ENCODE measurements around the gene TXLNB. TPM values are rescaled to one million over a fixed set of nuclear protein-coding genes. Genes with fewer than 3 reads are reported as not detected.
"Not testable (repeated sequence)": the region's sequence is repeated elsewhere in the genome, so short reads cannot be mapped to it uniquely, and the experiment has no call there.

TXLNB gene
- total RNA-seq, 1 donor from 2014 or later = 0.49 TPM

GRCh38 chr6:139240161-139241010 is 51.4 kb downstream of the TXLNB start:
- H3K9me3 ChIP-seq = no peaks in the 10 kb centered on the region
- DNase-seq (ENCODE audit: extremely low spot score in 2 of 2) = no peak
- no peak overlapping the region for H3K4me3 ChIP-seq
- no peaks in the 10 kb centered on the region for H3K36me3 ChIP-seq
- no peaks in the 10 kb centered on the region for H3K27me3 ChIP-seq
- H3K4me1 ChIP-seq = no peaks in the 10 kb centered on the region
- no peak for TF ChIP-seq POLR2A (IDR thresholded peaks at IDR 0.05)
- no peak for TF ChIP-seq CTCF (IDR thresholded peaks at IDR 0.05)
- TF ChIP-seq POLR2AphosphoS5 (IDR thresholded peaks at IDR 0.05; ENCODE audit: insufficient read depth in 1 of 2, low read depth in 1 of 2) = no peak
- intact Hi-C loops (cut with DNase I) = no loop called here
- H3K27ac ChIP-seq = no peak overlapping the region

GRCh38 chr6:139239064-139239463 is 52.7 kb downstream of the TXLNB start:
- intact Hi-C loops (cut with DNase I) = no loop called here
- Histone ChIP-seq H3K27ac (no peak overlapping the region), H3K36me3 (no peaks in the 10 kb centered on the region), H3K4me3 (no peak overlapping the region), H3K9me3 (no peaks in the 10 kb centered on the region), H3K27me3 (no peaks in the 10 kb centered on the region), H3K4me1 (no peaks in the 10 kb centered on the region)
- TF ChIP-seq POLR2A (IDR thresholded peaks at IDR 0.05) = no peak
- TF ChIP-seq POLR2AphosphoS5 (IDR thresholded peaks at IDR 0.05; ENCODE audit: insufficient read depth in 1 of 2, low read depth in 1 of 2) = no peak
- TF ChIP-seq CTCF (IDR thresholded peaks at IDR 0.05) = no peak
- DNase-seq (ENCODE audit: extremely low spot score in 2 of 2) = no peak

- H3K9me3 ChIP-seq = no peaks in the 10 kb centered on the region
- no peaks in the 10 kb centered on the region for H3K4me1 ChIP-seq
- no peak overlapping the region for H3K4me3 ChIP-seq
- intact Hi-C loops (cut with DNase I) = no loop called here
- DNase-seq (ENCODE audit: extremely low spot score in 2 of 2) = no peak
- H3K36me3 ChIP-seq = no peaks in the 10 kb centered on the region
- no peaks in the 10 kb centered on the region for H3K27me3 ChIP-seq
- H3K27ac ChIP-seq = no peak overlapping the region
- TF ChIP-seq POLR2A (IDR thresholded peaks at IDR 0.05) (no peak), POLR2AphosphoS5 (IDR thresholded peaks at IDR 0.05; ENCODE audit: insufficient read depth in 1 of 2, low read depth in 1 of 2) (no peak), CTCF (IDR thresholded peaks at IDR 0.05) (no peak)
Measured at GRCh38 chr6:139236105-139236504, 55.7 kb downstream of the TXLNB start.

GRCh38 chr6:139235661-139236060 is 56.1 kb downstream of the TXLNB start:
- H3K9me3 ChIP-seq = no peaks in the 10 kb centered on the region
- H3K4me3 ChIP-seq = no peak overlapping the region
- intact Hi-C loops (cut with DNase I) = no loop called here
- no peak for DNase-seq (ENCODE audit: extremely low spot score in 2 of 2)
- TF ChIP-seq POLR2AphosphoS5 (IDR thresholded peaks at IDR 0.05; ENCODE audit: insufficient read depth in 1 of 2, low read depth in 1 of 2) = no peak
- TF ChIP-seq POLR2A (IDR thresholded peaks at IDR 0.05) = no peak
- no peak for TF ChIP-seq CTCF (IDR thresholded peaks at IDR 0.05)
- H3K4me1 ChIP-seq = no peaks in the 10 kb centered on the region
- H3K36me3 ChIP-seq = no peaks in the 10 kb centered on the region
- no peak overlapping the region for H3K27ac ChIP-seq
- H3K27me3 ChIP-seq = no peaks in the 10 kb centered on the region

GRCh38 chr6:139234193-139234592 is 57.6 kb downstream of the TXLNB start:
- H3K9me3 ChIP-seq; H3K27me3 ChIP-seq; H3K4me1 ChIP-seq; H3K27ac ChIP-seq; H3K4me3 ChIP-seq; H3K36me3 ChIP-seq; intact Hi-C loops (cut with DNase I); DNase-seq (ENCODE audit: extremely low spot score in 2 of 2): not testable (repeated sequence)
